Body of pancreas (tissue), 4 donors: ENCODE data around the gene GMPPA.

Experiments
- POLR2A ChIP-seq, 3 donors: fragments of 450-650 bp; IDR thresholded peaks; one replicate each; pipeline ENCODE4 v1.6.1; 2016; ENCODE audit warnings: antibody characterized with exemption in 3 of 3, mild to moderate bottlenecking in 2 of 3
- TF ChIP-seq, protein P1 (sequence below), 7 experiments: fragments of 450-650 bp in 4 of 7; fragments of 200-600 bp in 3 of 7; sonication (generic) in 3 of 7; IDR thresholded peaks; one replicate each; pipeline ENCODE4 v1.5.1; 2016 to 2019; ENCODE audit warnings: antibody characterized with exemption in 7 of 7

DNA sequence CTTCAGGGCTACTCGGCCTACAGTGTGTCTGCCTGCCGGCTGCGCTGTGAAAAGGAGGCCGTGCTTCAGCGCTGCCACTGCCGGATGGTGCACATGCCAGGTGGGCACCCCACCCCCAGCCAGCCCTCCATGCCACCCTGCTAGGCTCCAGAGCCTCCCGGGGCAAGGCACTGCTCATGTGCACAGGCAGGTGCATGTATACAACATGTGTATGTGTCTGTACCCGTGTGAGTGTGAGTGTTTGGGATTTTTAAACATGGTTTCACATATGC lies 33.6 kb downstream of the GMPPA start:
- no peak for TF ChIP-seq POLR2A (IDR thresholded peaks at IDR 0.05)
- TF ChIP-seq, protein P1, sequence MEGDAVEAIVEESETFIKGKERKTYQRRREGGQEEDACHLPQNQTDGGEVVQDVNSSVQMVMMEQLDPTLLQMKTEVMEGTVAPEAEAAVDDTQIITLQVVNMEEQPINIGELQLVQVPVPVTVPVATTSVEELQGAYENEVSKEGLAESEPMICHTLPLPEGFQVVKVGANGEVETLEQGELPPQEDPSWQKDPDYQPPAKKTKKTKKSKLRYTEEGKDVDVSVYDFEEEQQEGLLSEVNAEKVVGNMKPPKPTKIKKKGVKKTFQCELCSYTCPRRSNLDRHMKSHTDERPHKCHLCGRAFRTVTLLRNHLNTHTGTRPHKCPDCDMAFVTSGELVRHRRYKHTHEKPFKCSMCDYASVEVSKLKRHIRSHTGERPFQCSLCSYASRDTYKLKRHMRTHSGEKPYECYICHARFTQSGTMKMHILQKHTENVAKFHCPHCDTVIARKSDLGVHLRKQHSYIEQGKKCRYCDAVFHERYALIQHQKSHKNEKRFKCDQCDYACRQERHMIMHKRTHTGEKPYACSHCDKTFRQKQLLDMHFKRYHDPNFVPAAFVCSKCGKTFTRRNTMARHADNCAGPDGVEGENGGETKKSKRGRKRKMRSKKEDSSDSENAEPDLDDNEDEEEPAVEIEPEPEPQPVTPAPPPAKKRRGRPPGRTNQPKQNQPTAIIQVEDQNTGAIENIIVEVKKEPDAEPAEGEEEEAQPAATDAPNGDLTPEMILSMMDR (IDR thresholded peaks at IDR 0.05) = no peak
